HG02610 (cell line): Measurements from ENCODE around the gene USP8.
"Not testable (repeated sequence)": the region's sequence is repeated elsewhere in the genome, so short reads cannot be mapped to it uniquely, and the experiment has no call there.

Experiments
- ATAC-seq: cut with Tn5 transposase; IDR thresholded peaks from one replicate; pipeline ENCODE4 v1.9.1; 2021; ENCODE audit warnings: mild to moderate bottlenecking, moderate library complexity; ENCODE audit not compliant: unreplicated experiment

The USP8 gene

GRCh38 chr15:50424066-50424890 is at the start of gene USP8:
Gene USP8, plus strand, starts transcription at chr15:50424405. Its CDS starts 14,669 bp downstream, at chr15:50439074.
- ATAC-seq, result peak; percentile 98

GRCh38 chr15:50377867-50378751 is 46.1 kb upstream of the USP8 start:
- peak; percentile 98 for ATAC-seq

GRCh38 chr15:50378776-50379175 is 45.4 kb upstream of the USP8 start:
- no peak for ATAC-seq

GRCh38 chr15:50379413-50379812 is 44.8 kb upstream of the USP8 start:
- ATAC-seq, result not testable (repeated sequence)

- no peak for ATAC-seq
Observed at GRCh38 chr15:50380089-50380488, 44.1 kb upstream of the USP8 start.

- ATAC-seq, result no peak
Observed at GRCh38 chr15:50381438-50381837, 42.8 kb upstream of the USP8 start.

- not testable (repeated sequence) for ATAC-seq
Observed at GRCh38 chr15:50382408-50382807, 41.8 kb upstream of the USP8 start.

- ATAC-seq, result peak; percentile 96
Observed at GRCh38 chr15:50390554-50391264, 33.5 kb upstream of the USP8 start.

- ATAC-seq, result not testable (repeated sequence)
Observed at GRCh38 chr15:50391561-50391960, 32.6 kb upstream of the USP8 start.

- no peak for ATAC-seq
Observed at GRCh38 chr15:50411870-50412269, 12.3 kb upstream of the USP8 start.

- ATAC-seq, result no peak
Observed at GRCh38 chr15:50414624-50415023, 9.6 kb upstream of the USP8 start.

GRCh38 chr15:50415752-50416404 is 8.3 kb upstream of the USP8 start:
- no peak for ATAC-seq

- no peak for ATAC-seq
Observed at GRCh38 chr15:50416890-50417289, 7.3 kb upstream of the USP8 start.

GRCh38 chr15:50418041-50418583 is 6.1 kb upstream of the USP8 start:
- no peak for ATAC-seq

- no peak for ATAC-seq
Observed at GRCh38 chr15:50425219-50425618, 1.0 kb downstream of the USP8 start.

- ATAC-seq, result not testable (repeated sequence)
Observed at GRCh38 chr15:50425678-50426246, 1.6 kb downstream of the USP8 start.

GRCh38 chr15:50426428-50426827 is 2.2 kb downstream of the USP8 start:
- no peak for ATAC-seq

GRCh38 chr15:50431204-50431603 is 7.0 kb downstream of the USP8 start:
- ATAC-seq, result no peak

- no peak for ATAC-seq
Observed at GRCh38 chr15:50432230-50432629, 8.0 kb downstream of the USP8 start.

- ATAC-seq, result no peak
Observed at GRCh38 chr15:50435772-50436171, 11.6 kb downstream of the USP8 start.
